ENCODE measurements around the gene DGCR2.
"Not testable (repeated sequence)": the region's sequence is repeated elsewhere in the genome, so short reads cannot be mapped to it uniquely, and the experiment has no call there.

DGCR2 gene

GRCh38 chr22:19122143-19122751 lies at the start of gene DGCR2:
DGCR2 (minus strand) TSS chr22:19122412; CDS start chr22:19122206, 206 bp downstream.
- no peak for FAIRE-seq

GRCh38 chr22:19169947-19170318 lies 47.7 kb upstream of the DGCR2 start:
- FAIRE-seq = no peak

- no peak for FAIRE-seq
Measured at GRCh38 chr22:19169002-19169946, 47.1 kb upstream of the DGCR2 start.

GRCh38 chr22:19168088-19168890 lies 46.1 kb upstream of the DGCR2 start:
- FAIRE-seq = no peak

GRCh38 chr22:19167106-19167869 lies 45.1 kb upstream of the DGCR2 start:
- no peak for FAIRE-seq

GRCh38 chr22:19166421-19166820 lies 44.2 kb upstream of the DGCR2 start:
- no peak for FAIRE-seq

GRCh38 chr22:19164425-19164824 lies 42.2 kb upstream of the DGCR2 start:
- no peak for FAIRE-seq

GRCh38 chr22:19158649-19159048 lies 36.4 kb upstream of the DGCR2 start:
- FAIRE-seq = not testable (repeated sequence)

GRCh38 chr22:19156109-19156508 lies 33.9 kb upstream of the DGCR2 start:
- not testable (repeated sequence) for FAIRE-seq

GRCh38 chr22:19152942-19153883 lies 31.0 kb upstream of the DGCR2 start:
- FAIRE-seq = no peak

- FAIRE-seq = no peak
Measured at GRCh38 chr22:19151329-19152191, 29.3 kb upstream of the DGCR2 start.

GRCh38 chr22:19150482-19151328 lies 28.5 kb upstream of the DGCR2 start:
- FAIRE-seq = no peak

- no peak for FAIRE-seq
Measured at GRCh38 chr22:19149991-19150390, 27.8 kb upstream of the DGCR2 start, which contains the start of gene GSC2. GSC2 (minus strand) TSS chr22:19150292; CDS start chr22:19150283, 9 bp downstream.

- no peak for FAIRE-seq
Measured at GRCh38 chr22:19149047-19149883, 27.1 kb upstream of the DGCR2 start.

GRCh38 chr22:19148417-19149046 lies 26.3 kb upstream of the DGCR2 start:
- FAIRE-seq = no peak

- FAIRE-seq = no peak
Measured at GRCh38 chr22:19147195-19147780, 25.1 kb upstream of the DGCR2 start.

Data from colon (tissue), 2 donors.